ENCODE measurements around the gene GAL. TPM values are rescaled to one million over a fixed set of nuclear protein-coding genes. Genes with fewer than 3 reads are reported as not detected.

The GAL gene
- total RNA-seq, 1 donor from 2014 or later, result not detected

- DNase-seq (ENCODE audit: low spot score in 2 of 2), result no peak
- FAIRE-seq, result no peak
Measured at GRCh38 chr11:68698993-68699392, 14.6 kb downstream of the GAL start.

DNA sequence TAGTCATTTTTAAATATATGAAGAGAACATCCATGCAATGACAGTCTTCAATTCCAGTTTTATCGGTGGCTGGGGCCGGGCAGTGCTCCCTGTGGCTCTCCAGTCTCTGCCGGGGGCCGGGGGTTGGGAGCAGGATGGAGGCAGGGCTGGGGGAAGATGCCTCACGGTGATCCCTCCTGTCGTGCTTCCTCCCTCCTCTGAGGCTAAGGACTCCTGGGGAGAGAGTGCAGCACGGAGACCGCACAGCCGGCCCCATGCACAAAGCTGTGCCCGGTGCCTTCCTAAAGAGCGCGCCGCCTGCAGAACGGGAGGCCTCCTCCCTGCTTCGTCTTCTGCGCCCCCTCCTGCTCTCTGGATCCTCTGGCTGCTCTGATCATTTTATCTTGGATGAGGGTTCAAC lies 20.5 kb downstream of the GAL start:
- FAIRE-seq, result no peak
- DNase-seq (ENCODE audit: low spot score in 2 of 2), result no peak

DNA sequence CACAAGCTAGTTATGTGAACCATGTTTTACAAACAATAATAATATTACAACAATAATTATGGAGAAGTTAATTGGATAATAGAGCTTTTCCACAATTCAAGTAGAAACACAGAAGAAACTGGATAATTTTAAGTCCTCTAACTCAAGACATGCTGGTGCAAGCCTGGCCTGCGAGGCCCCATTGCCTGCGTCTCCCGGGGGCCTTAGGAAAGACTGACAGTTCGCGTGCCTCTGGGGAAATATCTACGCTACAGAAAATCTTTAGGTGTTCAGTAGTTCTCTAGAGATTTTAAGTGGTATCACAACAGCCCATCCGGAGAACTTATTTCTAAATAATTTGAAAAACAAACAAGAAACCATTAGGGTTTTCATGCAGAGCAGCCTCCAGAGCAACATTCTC lies 23.2 kb downstream of the GAL start:
- DNase-seq (ENCODE audit: low spot score in 2 of 2) (no peak), FAIRE-seq (no peak)

GRCh38 chr11:68709062-68709461 lies 24.7 kb downstream of the GAL start:
- DNase-seq (ENCODE audit: low spot score in 2 of 2) (no peak), FAIRE-seq (no peak)

- DNase-seq (ENCODE audit: low spot score in 2 of 2) (no peak), FAIRE-seq (no peak)
Measured at GRCh38 chr11:68710409-68710808, 26.1 kb downstream of the GAL start.

DNA sequence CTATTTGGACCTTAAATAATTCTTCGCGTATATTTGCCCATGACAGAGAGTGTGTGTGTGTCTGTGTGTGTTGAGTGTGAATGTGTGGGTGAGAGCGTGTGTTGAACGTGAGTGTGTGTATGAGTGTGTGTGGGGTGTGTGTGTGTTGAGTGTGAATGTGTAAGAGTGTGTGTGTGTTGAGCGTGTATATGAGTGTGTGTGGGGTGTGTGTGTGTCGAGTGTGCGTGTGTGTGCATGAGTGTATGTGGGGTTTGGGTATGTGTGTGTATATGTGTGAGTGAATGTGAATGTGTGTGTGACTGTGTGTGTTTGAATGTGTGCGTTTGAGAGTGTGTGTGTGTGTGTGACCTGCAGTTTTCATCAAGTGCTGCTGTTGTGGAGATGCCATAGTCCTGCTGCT lies 26.8 kb downstream of the GAL start:
- no peak for FAIRE-seq

DNA sequence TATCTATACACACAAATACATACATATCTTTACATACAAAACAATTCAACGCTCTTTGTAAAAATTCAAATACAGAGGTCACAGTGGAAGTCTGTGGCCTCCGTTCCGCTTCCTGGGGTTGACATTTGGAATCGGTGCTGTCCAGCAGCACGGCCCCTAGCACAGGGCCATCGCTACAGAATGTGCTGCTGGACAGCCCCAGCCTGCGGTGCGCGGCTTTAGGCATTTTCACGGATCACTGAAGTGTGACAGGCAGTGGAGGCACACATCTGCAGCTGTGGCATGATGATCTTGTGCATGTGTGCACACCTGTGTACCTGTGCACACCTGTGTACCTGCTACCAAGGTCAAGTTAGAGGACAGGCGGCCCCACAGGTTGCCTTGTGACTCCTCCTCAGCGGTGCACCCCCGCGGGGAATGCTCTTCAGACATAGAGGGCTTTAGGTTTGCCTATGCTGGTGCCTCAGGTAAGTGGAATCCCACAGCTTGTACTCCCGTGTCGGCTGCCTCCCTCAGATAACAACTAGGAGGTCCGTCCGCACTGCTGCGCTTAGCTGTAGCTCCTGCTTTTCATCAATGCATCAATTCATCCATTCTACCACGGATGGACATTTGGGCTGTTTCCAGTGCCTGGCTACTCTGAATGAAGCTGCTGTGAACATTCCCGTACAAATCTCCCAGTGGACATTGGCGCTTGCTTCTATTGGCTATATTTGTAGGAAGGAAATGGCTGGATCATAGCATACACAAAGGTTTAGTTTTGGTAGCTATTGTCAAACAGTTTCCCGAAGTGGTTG lies 29.9 kb downstream of the GAL start:
- no peak for FAIRE-seq
- no peak for DNase-seq (ENCODE audit: low spot score in 2 of 2)

More for the DNA sequence above, 26.8 kb downstream of the GAL start:
- no peak for DNase-seq (ENCODE audit: low spot score in 2 of 2)

GRCh38 chr11:68715456-68716122 lies 31.2 kb downstream of the GAL start:
- FAIRE-seq (no peak), DNase-seq (ENCODE audit: low spot score in 2 of 2) (no peak)

GRCh38 chr11:68721075-68721474 lies 36.7 kb downstream of the GAL start:
- FAIRE-seq, result no peak
- no peak for DNase-seq (ENCODE audit: low spot score in 2 of 2)

GRCh38 chr11:68722143-68722542 lies 37.8 kb downstream of the GAL start:
- no peak for FAIRE-seq
- no peak for DNase-seq (ENCODE audit: low spot score in 2 of 2)

GRCh38 chr11:68724293-68724692 lies 39.9 kb downstream of the GAL start:
- no peak for DNase-seq (ENCODE audit: low spot score in 2 of 2)
- no peak for FAIRE-seq

DNA sequence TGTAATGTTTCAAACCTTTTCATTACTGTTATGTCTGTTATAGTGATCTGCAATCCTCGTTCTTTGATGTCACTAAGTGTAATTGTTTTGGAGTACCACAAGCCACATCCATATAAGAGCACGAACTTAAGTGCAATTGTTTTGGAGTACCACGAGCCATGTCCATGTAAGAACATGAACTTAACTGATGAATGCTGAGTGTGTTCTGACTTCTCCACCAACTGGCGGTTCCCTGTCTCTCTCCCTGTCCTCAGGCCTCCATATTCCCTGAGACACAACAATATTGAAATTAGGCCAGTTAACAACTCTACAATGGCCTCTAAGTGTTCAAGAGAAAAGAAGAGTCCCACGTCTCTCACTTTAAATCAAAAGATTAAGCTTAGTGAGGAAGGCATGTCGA lies 43.4 kb downstream of the GAL start:
- no peak for DNase-seq (ENCODE audit: low spot score in 2 of 2)
- no peak for FAIRE-seq

DNA sequence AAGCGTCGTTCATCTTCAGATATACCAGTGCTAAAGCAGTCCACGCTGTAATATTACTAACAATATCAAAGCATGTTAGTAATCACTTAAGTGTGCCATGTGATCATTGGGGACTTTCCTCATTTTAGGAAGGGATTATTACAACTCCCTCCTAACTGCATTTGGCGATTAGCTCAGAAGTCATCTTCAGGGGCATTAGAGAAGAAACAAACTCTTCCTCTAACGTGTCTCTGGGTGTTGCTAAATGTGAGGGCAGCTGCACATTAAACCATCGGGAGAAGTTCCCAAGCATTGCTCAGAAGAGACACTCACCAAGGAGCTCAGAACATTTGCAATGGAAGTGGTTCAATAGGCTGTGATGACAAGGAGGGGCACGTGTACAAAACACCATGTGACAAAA lies 49.8 kb downstream of the GAL start:
- no peak for FAIRE-seq
- no peak for DNase-seq (ENCODE audit: low spot score in 2 of 2)

GRCh38 chr11:68735125-68735524 lies 50.8 kb downstream of the GAL start:
- no peak for FAIRE-seq

GRCh38 chr11:68735646-68736045 lies 51.3 kb downstream of the GAL start:
- DNase-seq (ENCODE audit: low spot score in 2 of 2), result no peak
- FAIRE-seq, result no peak

More at GRCh38 chr11:68735125-68735524, 50.8 kb downstream of the GAL start:
- no peak for DNase-seq (ENCODE audit: low spot score in 2 of 2)

Other genes starting within 250 kb of the GAL start
- 140 TPM for gene PPP6R3, start 223.8 kb upstream of the GAL start, total RNA-seq
- 1.2 TPM for gene TESMIN, start 67.0 kb downstream of the GAL start, total RNA-seq
- gene CPT1A, start 157.4 kb downstream of the GAL start, total RNA-seq, result 4.5 TPM
- 51.0 TPM for gene MRPL21, start 219.3 kb downstream of the GAL start, total RNA-seq
- gene IGHMBP2, start 219.3 kb downstream of the GAL start, total RNA-seq, result 10.2 TPM